ENCODE data around the gene SDS. TPM values are rescaled to one million over a fixed set of nuclear protein-coding genes. Genes with fewer than 3 reads are reported as not detected.

Gene SDS
- total and polyA plus RNA-seq, 2 of the 8 experiments (the other 6 are each of a cell fraction or from before 2014, with no cell fraction given): 0.21 TPM; not detected in 1

GRCh38 chr12:113372371-113372770, 31.3 kb downstream of the SDS start (continued):
- no peak for TF ChIP-seq SAP30 (IDR thresholded peaks at IDR 0.05; ENCODE audit: insufficient read depth, insufficient replicate concordance, low read length)
- no peak for TF ChIP-seq CBX8 (IDR thresholded peaks at IDR 0.05; ENCODE audit: borderline replicate concordance, low read depth, low read length)
- TF ChIP-seq, protein P1, sequence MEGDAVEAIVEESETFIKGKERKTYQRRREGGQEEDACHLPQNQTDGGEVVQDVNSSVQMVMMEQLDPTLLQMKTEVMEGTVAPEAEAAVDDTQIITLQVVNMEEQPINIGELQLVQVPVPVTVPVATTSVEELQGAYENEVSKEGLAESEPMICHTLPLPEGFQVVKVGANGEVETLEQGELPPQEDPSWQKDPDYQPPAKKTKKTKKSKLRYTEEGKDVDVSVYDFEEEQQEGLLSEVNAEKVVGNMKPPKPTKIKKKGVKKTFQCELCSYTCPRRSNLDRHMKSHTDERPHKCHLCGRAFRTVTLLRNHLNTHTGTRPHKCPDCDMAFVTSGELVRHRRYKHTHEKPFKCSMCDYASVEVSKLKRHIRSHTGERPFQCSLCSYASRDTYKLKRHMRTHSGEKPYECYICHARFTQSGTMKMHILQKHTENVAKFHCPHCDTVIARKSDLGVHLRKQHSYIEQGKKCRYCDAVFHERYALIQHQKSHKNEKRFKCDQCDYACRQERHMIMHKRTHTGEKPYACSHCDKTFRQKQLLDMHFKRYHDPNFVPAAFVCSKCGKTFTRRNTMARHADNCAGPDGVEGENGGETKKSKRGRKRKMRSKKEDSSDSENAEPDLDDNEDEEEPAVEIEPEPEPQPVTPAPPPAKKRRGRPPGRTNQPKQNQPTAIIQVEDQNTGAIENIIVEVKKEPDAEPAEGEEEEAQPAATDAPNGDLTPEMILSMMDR (IDR thresholded peaks at IDR 0.05; ENCODE audit: control extremely low read depth in 1 of 3, insufficient read depth in 1 of 3, low read depth in 1 of 3, low read length in 3 of 3): no peak
- no peak for TF ChIP-seq KDM1A (IDR thresholded peaks at IDR 0.05; ENCODE audit: borderline replicate concordance, low read length)
- no peak for TF ChIP-seq CBX5 (IDR thresholded peaks at IDR 0.05; ENCODE audit: low read depth, low read length)
- TF ChIP-seq FOSL1 (IDR thresholded peaks at IDR 0.05; ENCODE audit: insufficient read depth, low read depth, low read length): no peak
